Sciatic nerve (tissue), 2 donors: ENCODE data around the gene DLX3. TPM values are rescaled to one million over a fixed set of nuclear protein-coding genes. Genes with fewer than 3 reads are reported as not detected.

ENCODE experiments used
- ATAC-seq: fragments of 200-7000 bp; cut with Tn5 transposase; one replicate; pipeline ENCODE4 v1.9.1; 2020; ENCODE audit warnings: mild to moderate bottlenecking, moderate library complexity
- DNase-seq: peaks from one replicate; pipeline ENCODE4 v3.0.0-alpha.2; 2020; ENCODE audit warnings: low spot score
- intact Hi-C: fragments of 100-400 bp; cut with DNase I; formaldehyde crosslinking; loops from one replicate; pipeline ENCODE4 v1.14.2; 2022
- total RNA-seq: library from RNA; stranded (reverse); fragmentation: NEBNext Ultra II Directional; extraction: Animal tissue kit (Norgen Biotek cat#: 25700); gene quantifications from one replicate; pipeline ENCODE4 v1.2.1, GENCODE V29; 2021
- donor health status: DM: no; HTN: no; CAD: no.
- donor health status: DM: no; HTN: no; CAD: no.

Gene DLX3
- total RNA-seq, 1 donor from 2014 or later: 0.22 TPM

GRCh38 chr17:49967205-49967604 lies 27.8 kb downstream of the DLX3 start:
- DNase-seq: no peak
- ATAC-seq: no peak
- intact Hi-C loops: no loop called here

- DNase-seq (no peak), ATAC-seq (no peak)
- intact Hi-C loops: no loop called here
Measured at GRCh38 chr17:49966767-49967166, 28.3 kb downstream of the DLX3 start.

GRCh38 chr17:49965524-49965909 lies 29.5 kb downstream of the DLX3 start:
- DNase-seq (no peak), ATAC-seq (no peak)
- intact Hi-C loops: no loop called here

GRCh38 chr17:49964769-49965523 lies 30.1 kb downstream of the DLX3 start:
- no peak for DNase-seq
- intact Hi-C loops: no loop called here
- no peak for ATAC-seq

GRCh38 chr17:49964303-49964768 lies 30.7 kb downstream of the DLX3 start:
- DNase-seq (no peak), ATAC-seq (no peak)
- intact Hi-C loops: no loop called here

GRCh38 chr17:49963626-49964302 lies 31.3 kb downstream of the DLX3 start:
- intact Hi-C loops: no loop called here
- no peak for ATAC-seq
- DNase-seq: no peak

- intact Hi-C loops: no loop called here
- DNase-seq: no peak
- no peak for ATAC-seq
Measured at GRCh38 chr17:49963309-49963625, 31.8 kb downstream of the DLX3 start.

- intact Hi-C loops: no loop called here
- DNase-seq (no peak), ATAC-seq (no peak)
Measured at GRCh38 chr17:49962599-49963308, 32.3 kb downstream of the DLX3 start.

GRCh38 chr17:49959183-49959935 lies 35.7 kb downstream of the DLX3 start:
- intact Hi-C loops: no loop called here
- DNase-seq (no peak), ATAC-seq (no peak)

GRCh38 chr17:49958723-49959122 lies 36.3 kb downstream of the DLX3 start:
- intact Hi-C loops: no loop called here
- no peak for DNase-seq

GRCh38 chr17:49957350-49957749 lies 37.7 kb downstream of the DLX3 start:
- intact Hi-C loops: no loop called here
- DNase-seq (no peak), ATAC-seq (no peak)

More at GRCh38 chr17:49958723-49959122, 36.3 kb downstream of the DLX3 start:
- no peak for ATAC-seq

GRCh38 chr17:49956780-49957179 lies 38.2 kb downstream of the DLX3 start:
- ATAC-seq (no peak), DNase-seq (no peak)
- intact Hi-C loops: loop anchor here (1.0 kb wide), 1 partner anchor 33 kb away; no protein-coding TSS in a partner anchor

- intact Hi-C loops: no loop called here
- no peak for DNase-seq
- no peak for ATAC-seq
Measured at GRCh38 chr17:49955157-49955556, 39.9 kb downstream of the DLX3 start.

- intact Hi-C loops: no loop called here
- DNase-seq (no peak), ATAC-seq (no peak)
Measured at GRCh38 chr17:49952912-49953497, 42.0 kb downstream of the DLX3 start.

- intact Hi-C loops: no loop called here
- ATAC-seq: peak; percentile 55
- DNase-seq: peak; percentile 83
Measured at GRCh38 chr17:49952209-49952911, 42.7 kb downstream of the DLX3 start.

- DNase-seq: no peak
- intact Hi-C loops: no loop called here
- ATAC-seq: no peak
Measured at GRCh38 chr17:49951362-49952082, 43.5 kb downstream of the DLX3 start.

GRCh38 chr17:49949634-49950033 lies 45.4 kb downstream of the DLX3 start:
- intact Hi-C loops: no loop called here
- ATAC-seq (no peak), DNase-seq (no peak)
